A549 (cell line): ENCODE results near the gene HOXA7. TPM values are rescaled to one million over a fixed set of nuclear protein-coding genes. Genes with fewer than 3 reads are reported as not detected.

Experiments used
- ATAC-seq, 2 experiments: fragments of 200-7000 bp in 1 of 2; fragments of >200 bp in 1 of 2; cut with Nextera tagmentation in 1 of 2; cut with Tn5 transposase in 1 of 2; 3 replicates each; pipeline versions ENCODE4 v1.8.0 to v1.9.1; 2018 to 2020; ENCODE audit warnings: mild to moderate bottlenecking in 1 of 2, moderate library complexity in 1 of 2
- CTCF ChIA-PET: fragments of 300-600 bp; sonication (Branson Sonifier 250); formaldehyde crosslinking; extraction: SDS; loops from one replicate; lab custom pipeline; 2021; ENCODE audit warnings: antibody characterized with exemption, inconsistent platforms; lab: Yijun Ruan, JAX
- POLR2A ChIA-PET: fragments of 350-600 bp; formaldehyde crosslinking; extraction: SDS; loops from one replicate; lab custom pipeline; 2021; ENCODE audit warnings: antibody characterized with exemption, inconsistent platforms; lab: Yijun Ruan, JAX
- DNase-seq, 2 experiments: peaks; one replicate each; pipeline versions ENCODE4 v3.0.0 to v3.0.0-alpha.2; 2011 to 2016; ENCODE audit warnings: low read depth in 1 of 2, low spot score in 1 of 2
- FAIRE-seq: peaks from 2 replicates; lab custom pipeline; 2011; peaks lifted over from hg19 to GRCh38; lab: Jason Lieb, UNC
- H3K27ac ChIP-seq, 2 experiments: fragments of >200 bp; sonication (Bioruptor Twin); formaldehyde crosslinking; 3 replicates each; pipeline ENCODE4 v1.5.1; 2016 to 2017
- H3K4me1 ChIP-seq: fragments of >200 bp; sonication (Bioruptor Twin); formaldehyde crosslinking; 3 replicates; pipeline ENCODE4 v1.6.1; 2016
- H3K4me2 ChIP-seq: fragments of >200 bp; sonication (Bioruptor Twin); formaldehyde crosslinking; 3 replicates; pipeline ENCODE4 v1.6.1; 2016
- H3K4me3 ChIP-seq: fragments of >200 bp; sonication (Bioruptor Twin); formaldehyde crosslinking; 3 replicates; pipeline ENCODE4 v1.5.1; 2016
- H3K9me3 ChIP-seq: fragments of >200 bp; sonication (Bioruptor Twin); formaldehyde crosslinking; 3 replicates; pipeline ENCODE4 v1.6.1; 2016
- CBX2 ChIP-seq: fragments of 200-600 bp; sonication (generic); IDR thresholded peaks from 2 replicates; pipeline ENCODE4 v1.6.1; 2016; ENCODE audit warnings: low read depth, mild to moderate bottlenecking, borderline replicate concordance
- CEBPB ChIP-seq, 2 experiments: fragments of >200 bp in 1 of 2; sonication (Bioruptor Twin) in 1 of 2; formaldehyde crosslinking in 1 of 2; IDR thresholded peaks; 2 replicates each; pipeline ENCODE4 v1.6.1; 2012 to 2016
- CHD2 ChIP-seq: fragments of 150-350 bp; IDR thresholded peaks from 2 replicates; pipeline ENCODE4 v1.6.1; 2014; ENCODE audit warnings: low read length; ENCODE audit not compliant: partially characterized antibody
- CHD4 ChIP-seq: fragments of 200-600 bp; sonication (generic); IDR thresholded peaks from 2 replicates; pipeline ENCODE4 v1.6.1; 2016; ENCODE audit warnings: antibody characterized with exemption, mild to moderate bottlenecking, borderline replicate concordance
- EHF ChIP-seq: fragments of 250-450 bp; sonication (Bioruptor Pico); IDR thresholded peaks from 2 replicates; pipeline ENCODE4 v1.5.0; 2020; ENCODE audit warnings: mild to moderate bottlenecking
- FOXS1 ChIP-seq: fragments of 250-450 bp; sonication (Bioruptor Pico); IDR thresholded peaks from 2 replicates; pipeline ENCODE4 v1.5.0; 2020; ENCODE audit warnings: mild to moderate bottlenecking, moderate library complexity
- HEYL ChIP-seq: fragments of 250-450 bp; sonication (Bioruptor Pico); IDR thresholded peaks from 2 replicates; pipeline ENCODE4 v1.8.0; 2021; ENCODE audit warnings: mild to moderate bottlenecking, moderate library complexity
- HOXB13 ChIP-seq: fragments of 250-450 bp; sonication (Bioruptor Pico); IDR thresholded peaks from 2 replicates; pipeline ENCODE4 v1.5.0; 2020; ENCODE audit warnings: low read depth, mild to moderate bottlenecking, moderate library complexity
- JUN ChIP-seq, 2 experiments: fragments of >200 bp; sonication (Bioruptor Twin); formaldehyde crosslinking; IDR thresholded peaks; 2 replicates in 1 of 2; 3 replicates in 1 of 2; pipeline ENCODE4 v1.6.1; 2016 to 2017
- JUNB ChIP-seq: fragments of >200 bp; sonication (Bioruptor Twin); formaldehyde crosslinking; IDR thresholded peaks from 2 replicates; pipeline ENCODE4 v1.6.1; 2016
- MAFK ChIP-seq: fragments of 450-650 bp; IDR thresholded peaks from 2 replicates; pipeline ENCODE4 v1.6.1; 2014; ENCODE audit not compliant: partially characterized antibody
- MAZ ChIP-seq: fragments of 150-350 bp; IDR thresholded peaks from 2 replicates; pipeline ENCODE4 v1.6.1; 2014; ENCODE audit warnings: antibody characterized with exemption, low read depth, low read length, borderline replicate concordance
- POLR2A ChIP-seq: IDR thresholded peaks from 2 replicates; pipeline ENCODE4 v1.6.1; 2012; ENCODE audit warnings: mild to moderate bottlenecking, low read length
- POLR2AphosphoS2 ChIP-seq: conservative IDR thresholded peaks from 2 replicates; pipeline ENCODE4 v1.6.1; 2012; ENCODE audit warnings: low read length, improper control_type of control experiment, inconsistent platforms
- RARB ChIP-seq: fragments of 250-450 bp; sonication (Bioruptor Pico); IDR thresholded peaks from 2 replicates; pipeline ENCODE4 v1.8.0; 2021; ENCODE audit warnings: mild to moderate bottlenecking, moderate library complexity
- RFX5 ChIP-seq: fragments of 450-650 bp; IDR thresholded peaks from 2 replicates; pipeline ENCODE4 v1.7.1; 2014; ENCODE audit warnings: antibody characterized with exemption, mild to moderate bottlenecking, moderate library complexity
- RNF2 ChIP-seq: fragments of 200-600 bp; sonication (generic); IDR thresholded peaks from 2 replicates; pipeline ENCODE4 v1.6.1; 2016; ENCODE audit warnings: low read depth, mild to moderate bottlenecking, antibody characterized with exemption, moderate library complexity, borderline replicate concordance
- SMC3 ChIP-seq: fragments of >200 bp; sonication (Bioruptor Twin); formaldehyde crosslinking; IDR thresholded peaks from 3 replicates; pipeline ENCODE4 v1.6.1; 2018; ENCODE audit warnings: inconsistent platforms
- SREBF2 ChIP-seq: fragments of 450-650 bp; IDR thresholded peaks from 2 replicates; pipeline ENCODE4 v1.6.1; 2014; ENCODE audit warnings: mild to moderate bottlenecking, moderate library complexity
- TFCP2L1 ChIP-seq: fragments of 250-450 bp; sonication (Bioruptor Pico); IDR thresholded peaks from 2 replicates; pipeline ENCODE4 v1.5.0; 2021; ENCODE audit warnings: mild to moderate bottlenecking
- ZC3H11A ChIP-seq: fragments of 450-650 bp; IDR thresholded peaks from 2 replicates; pipeline ENCODE4 v1.6.1; 2014; ENCODE audit warnings: antibody characterized with exemption, mild to moderate bottlenecking
- ZNF302 ChIP-seq: fragments of 250-450 bp; sonication (Bioruptor Pico); IDR thresholded peaks from 2 replicates; pipeline ENCODE4 v1.9.0; 2021; ENCODE audit warnings: inconsistent platforms, mild to moderate bottlenecking, moderate library complexity
- ZSCAN20 ChIP-seq: fragments of 250-450 bp; sonication (Bioruptor Pico); IDR thresholded peaks from 2 replicates; pipeline ENCODE4 v1.8.0; 2022; ENCODE audit warnings: mild to moderate bottlenecking, moderate library complexity
- WGBS: methylation state at CpG from one replicate; pipeline ENCODE4 v1.1.6; 2017; ENCODE audit errors: missing lambda C conversion rate; 5-methylcytosine and 5-hydroxymethylcytosine counted together
- polyA minus RNA-seq: library from RNA; depleted of rRNA, polyadenylated mRNA; stranded (reverse); fragments of >200 nt; gene quantifications from 2 replicates; pipeline ENCODE4 v1.2.3, GENCODE V29; 2011; rRNA and poly(A)+ RNA removed
- polyA plus RNA-seq, 4 experiments: library from polyadenylated mRNA; depleted of rRNA in 3 of 4; stranded (reverse); fragments of >200 nt; fragmentation: RNase III in 1 of 4; extraction: RNeasy Plus Mini Kit Qiagen cat#74134 plus additional on column Dnase treatment in 1 of 4; gene quantifications; 2 replicates in 3 of 4; 3 replicates in 1 of 4; pipeline ENCODE4 v1.2.3, GENCODE V29; 2011 to 2017
- TF ChIP-seq, protein P1 (sequence below): fragments of 450-650 bp; IDR thresholded peaks from 2 replicates; pipeline ENCODE4 v1.6.1; 2014; ENCODE audit warnings: antibody characterized with exemption
- TF ChIP-seq, protein P2 (sequence below): IDR thresholded peaks from 2 replicates; pipeline ENCODE4 v1.6.1; 2012
- TF ChIP-seq, protein P3 (sequence below): fragments of 150-350 bp; IDR thresholded peaks from 2 replicates; pipeline ENCODE4 v1.6.1; 2014; ENCODE audit warnings: low read depth, mild to moderate bottlenecking, low read length
- TF ChIP-seq, protein P4 (sequence below): fragments of >200 bp; sonication (Bioruptor Twin); formaldehyde crosslinking; IDR thresholded peaks from 2 replicates; pipeline ENCODE4 v1.6.1; 2016

HOXA7 gene
- polyA plus RNA-seq (2011; rRNA removed) (3.3 and 4.1 TPM in 2 replicates), polyA plus RNA-seq (2017; fragmentation: RNase III; extraction: RNeasy Plus Mini Kit Qiagen cat#74134 plus additional on column Dnase treatment) (3.7 to 4.8 TPM (median 4.5 TPM) in 3 replicates), polyA minus RNA-seq (1.7 and 2.3 TPM in 2 replicates)
- polyA plus RNA-seq (2012; cell fraction: cytosol; rRNA removed) = 3.1 and 3.5 TPM in 2 replicates
- 2.0 and 2.4 TPM in 2 replicates for polyA plus RNA-seq (2012; cell fraction: nucleus; rRNA removed)

DNA sequence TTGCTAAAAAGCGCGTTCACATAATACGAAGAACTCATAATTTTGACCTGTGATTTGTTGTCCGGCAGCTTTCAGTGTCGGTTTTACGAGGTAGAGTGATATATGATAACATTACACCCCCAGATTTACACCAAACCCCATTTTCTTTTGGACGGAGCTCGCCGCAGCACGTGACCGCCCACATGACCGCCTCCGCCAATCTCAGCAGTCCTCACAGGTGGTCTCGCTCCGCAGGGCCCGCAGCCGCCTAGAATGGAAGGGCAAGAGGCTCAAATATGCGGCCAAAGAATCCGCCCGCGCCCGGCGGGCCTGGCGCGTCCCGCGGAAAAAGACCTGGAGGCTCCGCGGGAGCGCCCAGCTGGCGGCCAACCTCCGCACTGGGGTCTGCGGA lies at the start of gene HOXA7:
HOXA7 (minus strand) TSS at position 168 of the 391 bp plus-strand sequence; CDS start at position 38, 130 bp downstream.
- Histone ChIP-seq H3K4me3 (peak within 1 kb of the TSS; percentile 51), H3K27ac (peak within 1 kb of the TSS; percentile 74 to 85), H3K4me2 (peak within 1 kb of the TSS; percentile 73), H3K4me1 (0 out of 3 replicates have a peak, but pooled peaks cover 3% of the 10 kb centered on the region), H3K9me3 (no peaks in the 10 kb centered on the region)
- 50% methylated on average over 24 of the region's 33 CpGs for WGBS
- CTCF ChIA-PET = interaction anchor here (0.7 to 3.5 kb wide), 7 partner anchors 7 to 791 kb away, joined by 3 to 32 read pairs (median 5); partner anchors contain the start of genes HOXA5 and HOXA6
- TF ChIP-seq, protein P1, sequence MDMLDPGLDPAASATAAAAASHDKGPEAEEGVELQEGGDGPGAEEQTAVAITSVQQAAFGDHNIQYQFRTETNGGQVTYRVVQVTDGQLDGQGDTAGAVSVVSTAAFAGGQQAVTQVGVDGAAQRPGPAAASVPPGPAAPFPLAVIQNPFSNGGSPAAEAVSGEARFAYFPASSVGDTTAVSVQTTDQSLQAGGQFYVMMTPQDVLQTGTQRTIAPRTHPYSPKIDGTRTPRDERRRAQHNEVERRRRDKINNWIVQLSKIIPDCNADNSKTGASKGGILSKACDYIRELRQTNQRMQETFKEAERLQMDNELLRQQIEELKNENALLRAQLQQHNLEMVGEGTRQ = peak; percentile 98
- TF ChIP-seq ZC3H11A = no peak
- TF ChIP-seq CEBPB (IDR thresholded peaks at IDR 0.05) = no peak
- peak in 1 of 2 experiments; percentile 40; a peak in 1 of 5 replicates for TF ChIP-seq JUN (IDR thresholded peaks at IDR 0.05)
- TF ChIP-seq JUNB = no peak
- TF ChIP-seq HOXB13 (CRISPR knock-in tag) = no peak
- TF ChIP-seq, protein P2, sequence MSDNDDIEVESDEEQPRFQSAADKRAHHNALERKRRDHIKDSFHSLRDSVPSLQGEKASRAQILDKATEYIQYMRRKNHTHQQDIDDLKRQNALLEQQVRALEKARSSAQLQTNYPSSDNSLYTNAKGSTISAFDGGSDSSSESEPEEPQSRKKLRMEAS = peak; percentile 35; the same call in 1 of the 2 replicates
- POLR2A ChIA-PET = interaction anchor here (0.8 to 1.2 kb wide), 7 partner anchors 13 to 781 kb away, joined by 3 to 7 read pairs (median 3); partner anchors contain the start of genes HOXA11 and HOXA5
- ATAC-seq (peak; percentile 35 to 73; a peak in 3 of 6 replicates), DNase-seq (peak; percentile 73), FAIRE-seq (no peak)

DNA sequence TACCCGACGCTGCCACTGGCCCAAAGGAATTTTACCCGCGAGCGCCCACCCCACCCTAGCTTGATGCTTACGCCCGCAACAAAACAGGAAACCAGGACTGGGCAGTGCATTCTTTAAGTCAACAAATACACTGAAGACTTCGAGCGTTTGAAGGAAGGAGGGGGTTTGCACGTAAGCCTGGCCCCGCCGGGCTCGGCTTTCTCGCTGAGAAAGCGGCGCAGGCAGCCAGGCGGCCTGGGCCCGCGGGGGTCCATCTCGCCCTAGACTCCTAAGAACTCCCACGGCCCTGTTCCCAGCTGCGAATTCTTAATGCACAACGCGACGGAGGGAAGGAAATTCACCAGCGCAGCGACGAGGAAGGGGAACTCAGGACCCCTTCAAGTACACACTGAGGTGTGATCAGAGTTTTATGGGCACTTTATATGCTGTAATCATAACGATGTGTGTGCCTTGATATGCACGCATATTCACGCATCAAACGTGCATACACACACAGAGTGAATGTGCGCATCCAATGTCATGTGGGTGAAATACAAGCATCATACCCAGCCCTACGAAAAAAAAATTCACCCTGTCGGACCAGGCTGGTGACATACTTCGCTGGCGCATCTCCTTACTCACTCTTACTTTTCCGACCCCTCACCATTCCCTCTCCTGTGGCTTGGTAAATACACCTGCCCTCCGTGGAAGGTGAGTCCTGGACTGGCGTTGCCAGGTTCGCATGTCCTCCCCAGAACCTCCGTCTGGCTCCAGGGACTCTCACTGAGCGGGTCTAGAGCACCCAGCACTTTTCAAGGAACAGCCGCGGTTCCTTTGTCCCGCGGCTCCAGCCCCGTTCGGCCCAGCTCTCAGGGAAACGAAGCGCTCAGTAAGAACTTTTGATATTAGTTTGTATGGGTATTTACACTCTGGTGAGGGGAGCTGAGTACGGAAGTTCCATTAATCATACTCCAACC lies 49.1 kb upstream of the HOXA7 start:
- no peak for ATAC-seq
- no peak overlapping the region for H3K4me3 ChIP-seq
- CTCF ChIA-PET = interaction anchor here (0.6 to 1.8 kb wide), 5 partner anchors 10 to 716 kb away, joined by 3 to 6 read pairs (median 3); no protein-coding TSS in a partner anchor

DNA sequence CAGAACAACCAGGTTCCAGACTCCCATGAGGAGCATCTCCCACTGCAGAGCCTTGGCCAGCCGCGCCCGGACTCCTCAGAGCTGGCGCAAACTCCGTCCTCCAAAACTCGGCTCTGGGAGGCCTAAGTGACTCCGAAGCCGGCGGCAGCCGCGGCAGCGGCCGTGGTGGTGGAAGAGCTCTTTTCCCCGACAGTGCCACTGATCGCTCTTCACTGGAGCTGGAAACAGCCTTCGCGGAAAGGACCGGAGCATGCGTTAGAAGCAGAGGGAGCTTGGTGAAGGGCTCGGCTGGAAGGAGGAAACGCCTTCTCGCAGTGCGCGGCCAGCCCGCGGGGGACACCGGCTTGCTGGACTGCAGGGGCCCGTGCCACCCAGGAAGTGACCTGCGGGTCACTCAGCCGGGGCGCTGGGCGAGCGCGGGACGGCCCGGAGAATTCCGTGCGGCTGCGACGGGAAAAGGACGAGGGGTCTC lies 48.4 kb upstream of the HOXA7 start:
- no peaks in the 10 kb centered on the region for H3K9me3 ChIP-seq
- WGBS = 89% methylated on average over 41 of the region's 41 CpGs
- no peak for TF ChIP-seq RARB (CRISPR knock-in tag)
- TF ChIP-seq CHD2 = no peak
- TF ChIP-seq CHD4 = no peak
- TF ChIP-seq SREBF2 = no peak
- no peak for TF ChIP-seq RFX5
- TF ChIP-seq POLR2AphosphoS2 = no peak
- TF ChIP-seq, protein P2 = no peak
- no peak for TF ChIP-seq HEYL (CRISPR knock-in tag)
- TF ChIP-seq ZNF302 (CRISPR knock-in tag) = no peak
- no peak for TF ChIP-seq ZSCAN20
- TF ChIP-seq FOXS1 = no peak
- TF ChIP-seq RNF2 = no peak
- TF ChIP-seq CBX2 = no peak
- TF ChIP-seq EHF (CRISPR knock-in tag) = no peak
- H3K4me2 ChIP-seq = no peak overlapping the region
- no peak overlapping the region for H3K4me3 ChIP-seq
- CTCF ChIA-PET = interaction anchor here (0.6 to 1.8 kb wide), 5 partner anchors 11 to 892 kb away, joined by 3 to 6 read pairs (median 4); no protein-coding TSS in a partner anchor
- FAIRE-seq (no peak), ATAC-seq (no peak), DNase-seq (no peak)
- peaks cover 7% of the 10 kb centered on the region for H3K4me1 ChIP-seq
- H3K27ac ChIP-seq = no peak overlapping the region
- POLR2A ChIA-PET = no interaction called here

More for the DNA sequence above, 49.1 kb upstream of the HOXA7 start:
- no peak for TF ChIP-seq TFCP2L1 (CRISPR knock-in tag)
- TF ChIP-seq, protein P1 = no peak
- TF ChIP-seq FOXS1 = no peak
- TF ChIP-seq SMC3 = no peak
- TF ChIP-seq POLR2A = no peak
- no peak for TF ChIP-seq POLR2AphosphoS2
- TF ChIP-seq MAZ = no peak
- TF ChIP-seq, protein P3, sequence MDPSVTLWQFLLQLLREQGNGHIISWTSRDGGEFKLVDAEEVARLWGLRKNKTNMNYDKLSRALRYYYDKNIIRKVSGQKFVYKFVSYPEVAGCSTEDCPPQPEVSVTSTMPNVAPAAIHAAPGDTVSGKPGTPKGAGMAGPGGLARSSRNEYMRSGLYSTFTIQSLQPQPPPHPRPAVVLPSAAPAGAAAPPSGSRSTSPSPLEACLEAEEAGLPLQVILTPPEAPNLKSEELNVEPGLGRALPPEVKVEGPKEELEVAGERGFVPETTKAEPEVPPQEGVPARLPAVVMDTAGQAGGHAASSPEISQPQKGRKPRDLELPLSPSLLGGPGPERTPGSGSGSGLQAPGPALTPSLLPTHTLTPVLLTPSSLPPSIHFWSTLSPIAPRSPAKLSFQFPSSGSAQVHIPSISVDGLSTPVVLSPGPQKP = no peak
- no peak for TF ChIP-seq MAFK
- TF ChIP-seq, protein P4, sequence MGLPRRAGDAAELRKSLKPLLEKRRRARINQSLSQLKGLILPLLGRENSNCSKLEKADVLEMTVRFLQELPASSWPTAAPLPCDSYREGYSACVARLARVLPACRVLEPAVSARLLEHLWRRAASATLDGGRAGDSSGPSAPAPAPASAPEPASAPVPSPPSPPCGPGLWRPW = no peak
- TF ChIP-seq, all 56 proteins: peak for 0
- POLR2A ChIA-PET = no interaction called here
- FAIRE-seq = no peak
- no peak overlapping the region for H3K4me2 ChIP-seq
- no peak overlapping the region for H3K27ac ChIP-seq
- H3K4me1 ChIP-seq = peaks cover 11% of the 10 kb centered on the region
- WGBS = 84% methylated on average over 52 of the region's 52 CpGs
- DNase-seq = no peak
- no peaks in the 10 kb centered on the region for H3K9me3 ChIP-seq
